Renal cortex interstitium (tissue), 11 donors: ENCODE data around the gene ELK1. TPM values are rescaled to one million over a fixed set of nuclear protein-coding genes. Genes with fewer than 3 reads are reported as not detected.
"Not testable (repeated sequence)": the region's sequence is repeated elsewhere in the genome, so short reads cannot be mapped to it uniquely, and the experiment has no call there.

ENCODE experiments used
- DNase-seq, 11 donors: peaks; one replicate each; pipeline ENCODE4 v3.0.0-alpha.2; 2013; ENCODE audit warnings: low read depth in 9 of 11, low spot score in 4 of 11; ENCODE audit errors: extremely low read depth in 1 of 11
- polyA plus RNA-seq, 3 donors: library from polyadenylated mRNA; unstranded; fragments of 120-200 nt; gene quantifications; one replicate each; pipeline ENCODE4 v1.2.1, GENCODE V29; 2013; ENCODE audit not compliant: insufficient read length in 3 of 3

The ELK1 gene
- polyA plus RNA-seq, 3 donors = 26.6 to 33.0 (median 29.8) TPM

DNA sequence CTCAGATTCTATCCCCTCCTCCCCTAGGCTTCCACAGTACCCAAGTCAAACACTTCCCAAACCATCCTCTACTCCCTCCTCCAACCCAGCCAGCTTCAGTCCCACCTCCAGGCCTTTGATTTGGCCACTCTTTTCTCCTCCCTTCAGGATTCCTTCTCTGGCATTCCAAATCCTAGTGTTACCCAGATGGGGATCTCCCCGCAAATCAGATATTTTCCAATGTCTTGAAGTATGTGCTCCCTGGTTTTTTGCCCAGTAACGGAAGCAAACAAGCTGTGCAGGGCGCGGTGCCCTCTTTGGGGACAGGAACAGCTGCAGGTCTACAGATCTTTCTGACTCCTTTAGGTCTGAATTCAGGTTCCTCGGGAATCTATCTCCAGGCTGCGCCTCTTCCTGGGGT, 28.5 kb downstream of the ELK1 start:
- DNase-seq = no peak

DNA sequence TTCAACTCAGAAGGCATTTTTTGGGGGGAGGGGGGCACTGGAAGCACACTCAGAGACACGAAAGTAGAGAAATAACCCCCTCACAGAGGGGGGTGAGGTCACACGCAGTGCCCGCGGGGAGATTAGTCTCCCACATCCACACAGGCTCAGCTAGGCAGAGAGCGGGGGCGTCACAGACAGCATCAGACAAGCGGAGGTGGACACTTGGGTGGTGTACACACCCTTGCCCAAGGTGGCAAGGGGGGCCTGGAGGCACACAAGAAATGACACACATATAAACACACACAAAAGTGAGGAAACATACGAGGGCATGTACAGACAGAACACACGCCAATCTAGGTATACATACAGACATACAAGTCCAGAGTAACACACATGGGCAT, 30.1 kb downstream of the ELK1 start:
- no peak for DNase-seq

DNA sequence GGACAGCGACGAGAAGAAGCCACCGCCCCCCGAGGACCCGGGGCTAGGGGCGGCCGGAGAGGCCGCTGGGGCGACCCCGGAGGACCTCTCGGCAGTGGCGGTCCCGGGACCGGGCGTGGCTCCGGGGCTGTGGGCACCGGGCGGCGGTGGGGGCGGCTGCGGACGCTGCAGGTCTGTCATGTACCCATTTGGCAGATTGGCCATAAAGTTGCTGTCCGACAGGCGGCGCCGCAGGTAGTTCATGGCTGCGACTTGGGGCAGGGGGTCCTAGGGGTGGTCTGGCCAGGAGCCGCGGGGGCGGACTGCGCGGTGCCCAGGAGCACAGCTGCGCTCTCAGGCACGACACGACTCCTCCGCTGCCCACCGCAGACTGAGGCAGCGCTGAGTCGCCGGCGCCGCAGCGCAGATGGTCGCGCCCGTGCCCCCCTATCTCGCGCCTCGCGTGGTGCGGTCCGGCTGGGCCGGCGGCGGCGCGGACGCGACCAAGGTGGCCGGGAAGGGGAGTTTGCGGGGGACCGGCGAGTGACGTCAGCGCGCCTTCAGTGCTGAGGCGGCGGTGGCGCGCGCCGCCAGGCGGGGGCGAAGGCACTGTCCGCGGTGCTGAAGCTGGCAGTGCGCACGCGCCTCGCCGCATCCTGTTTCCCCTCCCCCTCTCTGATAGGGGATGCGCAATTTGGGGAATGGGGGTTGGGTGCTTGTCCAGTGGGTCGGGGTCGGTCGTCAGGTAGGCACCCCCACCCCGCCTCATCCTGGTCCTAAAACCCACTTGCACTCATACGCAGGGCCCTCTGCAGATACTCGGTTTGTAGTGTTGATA, 30.7 kb downstream of the ELK1 start, which contains the start of gene SYN1:
Gene SYN1 (minus strand): TSS at position 372 of the 817 bp plus-strand sequence. CDS start 129 bp downstream, at position 243.
- peak in 10 of 11 donors; percentile 44 to 79 (median 60) for DNase-seq

DNA sequence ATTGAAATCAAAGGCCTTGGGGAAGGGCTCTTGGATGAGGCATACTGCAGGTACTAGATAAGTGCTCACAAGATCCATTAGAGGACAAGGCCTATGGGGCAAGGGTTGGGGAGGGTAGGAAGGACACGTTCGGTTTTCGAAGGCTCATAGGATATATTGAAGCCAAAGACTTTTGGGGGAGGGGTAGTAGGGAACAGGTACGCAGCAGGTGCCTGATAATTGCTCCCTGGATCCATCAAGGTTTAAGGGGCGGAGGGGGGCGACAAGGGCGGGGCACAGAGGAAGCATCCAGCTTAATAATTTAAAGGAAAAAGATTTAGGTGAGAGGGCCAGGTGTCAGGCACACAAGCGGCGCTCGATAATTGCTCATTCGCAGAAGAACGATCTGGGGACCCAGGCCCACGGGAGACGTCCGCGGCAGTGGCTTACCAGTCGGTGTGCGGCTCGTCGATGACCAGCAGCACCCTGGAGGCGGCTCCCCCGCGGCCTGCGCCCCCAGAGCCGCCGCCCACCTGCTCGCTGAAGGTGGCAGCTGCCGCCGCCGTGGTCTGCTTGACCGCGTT, 31.4 kb downstream of the ELK1 start:
- DNase-seq = no peak

DNA sequence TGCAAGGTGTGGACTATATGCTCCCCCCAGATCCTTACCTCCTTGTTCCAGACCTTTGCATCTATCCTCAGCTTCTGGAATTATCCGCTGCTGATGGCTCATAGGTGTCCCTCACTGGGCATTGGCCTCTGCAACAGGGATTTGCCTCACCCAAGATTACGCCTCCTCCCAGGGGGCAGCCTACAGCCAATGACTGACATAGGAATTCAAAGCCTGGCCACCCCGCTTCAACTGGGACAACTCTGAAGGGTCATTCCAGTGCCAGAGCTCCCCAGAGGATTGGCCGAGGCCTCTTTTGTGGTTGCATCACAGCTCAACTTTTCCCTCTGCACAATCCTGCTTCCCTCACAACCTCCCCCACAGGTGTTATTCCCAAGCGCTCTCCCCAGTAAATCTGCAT, 35.7 kb downstream of the ELK1 start:
- no peak for DNase-seq

DNA sequence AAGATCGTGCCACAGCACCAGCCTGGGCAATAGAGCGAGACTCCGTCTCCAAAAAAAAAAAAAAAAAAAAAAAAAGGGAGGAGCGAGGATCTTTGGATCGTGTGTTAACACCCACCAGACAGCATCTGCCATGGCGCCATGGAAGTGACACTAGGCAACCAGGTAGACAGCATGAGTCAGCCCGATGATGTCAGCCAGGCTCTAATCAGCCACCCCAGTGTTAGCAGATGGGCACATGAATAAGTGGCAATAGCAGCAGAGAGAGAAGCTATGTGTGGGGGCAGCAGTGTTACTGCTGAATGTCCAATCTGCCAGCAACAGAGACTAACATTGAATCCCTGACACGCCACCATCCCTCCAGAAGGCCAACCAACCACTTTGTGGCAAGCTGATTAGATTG, 37.3 kb downstream of the ELK1 start:
- DNase-seq = no peak

DNA sequence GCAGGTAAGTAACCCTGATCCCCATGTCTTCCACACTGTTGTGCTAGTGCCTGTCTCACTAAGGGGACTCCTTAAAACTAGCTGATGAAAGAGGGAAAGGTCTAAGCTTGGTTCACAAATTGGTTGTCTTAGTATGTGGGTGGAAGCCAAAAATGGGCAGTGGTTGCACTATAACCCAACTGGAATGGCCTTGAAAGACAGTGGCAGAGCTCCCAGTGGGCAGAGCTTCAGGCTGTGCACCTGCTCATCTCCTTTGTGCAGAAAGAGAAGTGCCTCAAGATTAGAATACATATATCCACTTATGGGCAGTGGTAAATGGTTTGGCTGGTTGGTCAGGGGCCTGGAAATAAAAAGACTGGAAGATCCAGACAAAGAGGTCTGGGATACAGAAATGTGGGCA, 37.9 kb downstream of the ELK1 start:
- DNase-seq = no peak

DNA sequence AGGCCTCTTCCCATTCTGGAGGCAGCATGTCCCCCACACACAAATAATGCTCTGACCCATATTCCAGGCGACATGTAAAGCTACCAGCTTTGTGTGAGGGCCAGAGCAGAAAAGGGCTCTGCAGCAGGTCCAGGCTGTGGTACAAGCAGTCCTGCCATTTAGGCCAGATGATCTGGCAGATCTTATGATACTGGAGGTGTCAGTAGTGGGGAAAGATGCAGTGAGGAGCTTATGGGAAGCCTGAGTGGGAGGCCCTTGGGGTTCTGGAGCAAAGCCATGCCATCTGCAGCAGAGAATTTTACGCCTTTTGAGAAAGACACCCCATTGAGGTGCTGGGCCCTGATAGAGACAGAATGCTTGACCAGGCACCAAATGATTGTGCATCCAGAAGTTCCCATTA, 38.4 kb downstream of the ELK1 start:
- DNase-seq = no peak

DNA sequence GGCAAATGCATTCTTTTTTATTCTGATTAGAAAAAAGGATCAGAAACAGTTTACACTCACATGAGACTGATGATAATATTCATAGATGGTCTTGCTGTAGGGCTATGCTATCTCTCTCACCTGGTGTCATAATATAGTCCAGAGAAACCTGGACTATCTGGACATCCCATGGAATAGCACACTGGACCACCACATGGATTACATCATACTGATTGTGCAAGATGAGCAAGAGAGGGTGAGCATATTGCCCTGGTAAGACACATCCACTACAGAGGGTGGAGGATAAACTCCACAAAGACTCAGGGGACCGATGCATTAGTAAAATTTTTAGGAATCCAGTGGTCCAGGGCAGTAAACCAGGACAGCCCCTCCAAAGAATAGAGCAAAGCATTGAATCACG, 38.9 kb downstream of the ELK1 start:
- DNase-seq = no peak

DNA sequence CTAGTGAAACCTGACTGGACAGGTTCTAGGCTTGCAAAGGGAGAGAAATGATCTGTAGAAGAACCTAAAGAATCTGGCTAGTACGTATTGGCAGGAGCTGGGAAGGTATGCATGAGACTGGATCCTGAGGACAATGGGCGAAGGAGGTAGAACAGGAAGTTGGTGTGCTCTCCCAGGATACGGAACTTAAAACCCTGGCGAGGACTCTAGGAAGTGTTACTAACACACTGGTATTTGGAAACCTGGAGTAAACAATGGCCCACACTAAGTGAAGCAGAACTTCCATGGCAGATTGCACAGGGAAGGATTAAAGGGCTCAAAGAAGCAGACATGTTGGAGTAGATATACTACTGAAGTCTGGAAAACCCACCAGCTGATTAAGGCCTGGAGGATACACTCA, 39.9 kb downstream of the ELK1 start:
- DNase-seq = no peak

DNA sequence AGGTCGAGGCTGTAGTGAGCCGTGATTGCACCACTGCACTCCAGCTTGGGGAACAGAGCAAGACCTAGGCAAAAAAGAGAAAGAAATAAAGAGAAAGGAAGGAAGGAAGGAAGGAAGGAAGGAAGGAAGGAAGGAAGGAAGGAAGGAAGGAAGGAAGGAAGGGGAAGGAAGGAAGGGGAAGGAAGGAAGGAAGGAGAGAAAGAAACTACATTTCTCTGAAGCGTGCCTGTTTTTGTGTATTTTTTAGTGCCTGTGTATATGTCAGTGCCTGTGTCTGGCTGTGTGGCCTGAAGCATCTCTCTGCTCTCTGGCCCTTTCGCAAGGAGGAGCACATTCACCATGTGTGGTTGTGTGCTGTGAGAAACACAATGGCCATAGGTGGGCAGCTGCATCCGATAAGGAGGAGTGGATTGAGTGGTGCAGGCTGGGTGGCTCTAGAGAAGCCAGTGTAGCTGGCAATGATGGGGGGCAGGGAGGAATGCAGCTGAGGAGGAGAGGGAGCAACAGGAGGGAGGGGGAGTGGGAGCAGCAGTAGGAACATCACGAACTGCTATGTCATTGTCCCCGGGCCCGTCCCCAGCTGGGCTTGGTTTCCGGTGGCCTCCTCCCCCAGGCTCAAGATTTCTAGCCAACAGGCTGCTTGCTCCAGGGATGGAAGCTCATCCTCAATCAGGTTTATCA, 42.1 kb downstream of the ELK1 start:
- peak in 2 of 11 donors; percentile 14 to 20 for DNase-seq

DNA sequence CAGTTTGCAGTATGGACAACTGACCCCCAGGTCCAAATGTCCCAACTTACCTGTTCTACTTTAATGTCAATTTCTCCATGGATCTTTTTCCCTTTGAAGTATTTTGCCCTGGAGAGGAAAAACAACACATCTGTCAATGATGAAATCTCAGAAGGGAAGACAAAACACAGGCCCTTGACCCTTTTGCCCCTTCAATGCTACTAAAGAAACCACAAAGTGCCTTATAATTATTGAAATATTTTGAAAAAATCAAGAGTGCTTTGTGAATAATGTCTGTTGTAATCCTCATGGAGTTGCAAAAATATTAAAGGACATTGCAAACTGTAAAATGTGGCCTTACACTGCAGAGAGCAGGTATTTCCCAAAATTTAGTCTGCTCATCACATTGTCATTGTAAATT, 43.3 kb downstream of the ELK1 start:
- DNase-seq = no peak

DNA sequence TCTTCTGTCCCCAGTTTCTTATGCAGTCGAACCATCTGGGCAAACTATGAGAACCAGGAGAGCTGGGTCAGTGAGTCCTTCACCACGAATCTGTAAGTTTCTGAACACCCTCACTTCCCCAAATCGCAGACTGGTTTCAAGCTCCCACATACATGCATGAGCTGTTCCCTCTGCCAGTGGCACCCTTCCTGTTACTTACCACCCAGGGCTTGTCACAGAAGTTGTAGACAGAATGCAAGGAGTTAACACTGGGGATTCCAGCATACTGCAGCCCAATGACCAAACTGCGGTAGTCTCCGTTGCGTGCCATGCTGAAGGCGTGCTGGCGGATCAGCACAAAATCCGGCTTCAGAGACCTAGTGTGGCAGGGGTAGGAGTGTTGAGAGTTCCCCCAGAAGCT, 45.3 kb downstream of the ELK1 start:
- no peak for DNase-seq

DNA sequence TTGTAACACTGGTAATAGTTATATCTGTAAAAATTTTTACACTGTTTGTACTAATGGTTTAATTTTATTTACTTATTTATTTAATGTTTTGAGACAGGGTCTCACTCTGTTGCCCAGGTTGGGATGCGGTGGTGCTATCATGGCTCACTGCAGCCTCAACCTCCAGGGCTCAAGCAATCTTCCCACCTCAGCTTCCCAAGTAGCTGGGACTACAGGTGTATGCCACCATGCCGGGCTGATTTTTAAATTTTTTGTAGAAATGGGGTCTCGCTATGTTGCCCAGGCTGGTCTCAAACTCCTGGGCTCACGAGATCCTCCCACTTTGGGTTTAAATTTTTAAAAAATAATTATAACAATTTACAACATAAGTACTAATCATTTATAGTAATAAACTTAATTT, 47.2 kb downstream of the ELK1 start:
- DNase-seq = not testable (repeated sequence)

DNA sequence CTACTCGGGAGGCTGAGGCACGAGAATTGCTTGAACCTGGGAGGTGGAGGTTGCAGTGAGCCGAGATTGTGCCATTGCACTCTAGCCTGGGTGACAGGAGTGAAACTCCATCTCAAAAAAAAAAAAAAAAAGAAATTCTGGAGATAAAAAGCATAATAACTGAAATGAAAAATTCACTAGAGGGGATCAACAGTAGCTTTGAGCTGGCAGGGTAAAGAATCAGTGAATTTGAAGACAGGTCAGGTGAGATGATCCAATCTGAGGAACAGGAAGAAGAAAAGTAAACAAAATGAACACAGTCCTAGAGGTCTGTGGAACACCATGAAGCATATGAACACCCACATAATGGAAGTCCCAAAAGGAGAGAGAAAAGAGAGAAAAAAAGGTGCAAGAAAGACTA, 53.1 kb downstream of the ELK1 start:
- DNase-seq = no peak

DNA sequence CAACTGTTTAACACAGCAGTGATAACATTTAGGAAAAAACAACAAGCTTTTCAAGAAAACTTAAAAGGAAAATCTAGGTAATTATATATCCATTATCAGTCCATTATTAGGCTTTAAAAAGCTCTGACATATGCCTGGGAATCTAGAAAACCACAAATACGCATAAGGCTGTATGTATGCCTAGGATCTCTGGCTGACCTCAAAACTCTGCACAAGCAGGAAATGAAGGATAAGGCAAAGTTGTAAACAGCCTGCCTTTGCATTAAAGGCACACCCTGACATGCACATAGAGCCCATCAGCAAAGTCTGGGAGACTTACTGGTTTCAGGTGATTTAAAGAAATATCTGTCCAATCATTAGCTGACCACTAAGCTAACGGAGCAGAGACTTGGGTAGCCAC, 54.1 kb downstream of the ELK1 start:
- DNase-seq = no peak

DNA sequence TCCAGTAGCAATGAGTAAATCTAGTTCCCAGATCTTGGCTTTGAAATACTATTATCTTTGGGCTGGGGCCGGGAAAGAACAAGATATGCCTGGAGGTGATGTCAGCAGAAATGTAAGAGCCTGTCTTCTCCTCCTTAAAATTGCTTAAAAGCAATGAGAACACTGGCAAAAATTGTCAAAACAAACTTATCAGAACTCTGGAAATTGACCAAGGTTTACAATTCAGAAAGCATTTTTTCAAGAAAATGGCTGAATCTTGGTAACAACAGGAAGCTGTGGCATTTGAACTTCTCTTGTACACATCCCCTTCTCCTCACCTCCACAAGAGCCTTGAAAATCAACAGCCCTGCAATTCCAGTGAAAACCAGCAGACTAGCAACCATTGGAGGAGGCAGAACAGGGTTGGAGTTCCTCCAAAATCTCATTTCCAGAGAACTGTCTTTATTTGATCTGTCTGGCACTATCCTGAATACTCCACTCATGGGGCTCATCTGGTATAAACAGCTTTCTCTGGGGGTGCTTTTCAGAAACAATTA, 54.6 kb downstream of the ELK1 start:
- no peak for DNase-seq

DNA sequence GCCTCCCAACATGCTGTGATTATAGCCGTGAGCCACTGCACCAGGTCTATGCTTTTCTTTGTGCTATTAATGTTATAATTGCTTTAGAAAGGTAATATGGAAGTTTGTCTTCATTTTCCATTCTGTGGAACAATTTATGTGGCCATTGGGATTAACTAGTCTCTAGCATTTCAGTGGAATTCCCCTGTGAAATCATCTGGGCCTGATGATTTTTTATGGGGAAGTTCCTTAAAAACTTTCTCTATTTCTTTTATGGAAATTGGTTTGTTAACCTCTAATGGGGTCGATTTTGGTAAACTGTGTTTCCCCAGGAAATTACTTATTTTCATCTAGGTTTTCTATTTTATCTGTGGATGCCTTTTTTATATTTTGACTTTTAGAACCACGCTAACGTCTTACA, 56.8 kb downstream of the ELK1 start:
- DNase-seq = no peak

DNA sequence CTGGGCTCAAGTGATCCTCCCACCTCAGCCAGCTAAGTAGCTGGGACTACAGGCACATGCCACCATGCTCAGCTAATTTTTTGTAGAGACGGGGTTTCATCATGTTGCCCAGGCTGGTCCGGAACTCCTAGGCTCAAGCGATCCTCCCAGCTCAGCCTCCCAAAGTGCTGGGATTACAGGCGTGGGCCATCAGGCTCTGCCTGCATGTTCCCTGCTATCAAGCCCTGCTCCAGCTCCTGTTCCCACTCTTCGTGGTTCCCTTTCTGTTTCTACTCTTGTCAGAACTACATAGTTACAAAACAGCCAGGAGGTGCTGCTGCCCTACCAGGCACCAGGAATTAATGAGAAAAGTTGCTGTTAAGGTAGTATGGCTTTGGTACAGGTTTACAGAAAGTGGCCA, 59.4 kb downstream of the ELK1 start:
- no peak for DNase-seq
